H54 (cell line): ENCODE measurements around the gene SPPL2A.
"Not testable (repeated sequence)": the region's sequence is repeated elsewhere in the genome, so short reads cannot be mapped to it uniquely, and the experiment has no call there.

Experiments used
- DNase-seq: peaks from one replicate; pipeline ENCODE4 v3.0.0; 2011; ENCODE audit warnings: low spot score, mixed read lengths; ENCODE audit not compliant: insufficient read length
- FAIRE-seq: peaks from 3 replicates; lab custom pipeline; 2011; peaks lifted over from hg19 to GRCh38; lab: Jason Lieb, UNC
- POLR2A ChIP-seq: IDR thresholded peaks from 2 replicates; pipeline ENCODE4 v1.6.1; 2011; ENCODE audit warnings: low read depth, mild to moderate bottlenecking, low read length

The SPPL2A gene

DNA sequence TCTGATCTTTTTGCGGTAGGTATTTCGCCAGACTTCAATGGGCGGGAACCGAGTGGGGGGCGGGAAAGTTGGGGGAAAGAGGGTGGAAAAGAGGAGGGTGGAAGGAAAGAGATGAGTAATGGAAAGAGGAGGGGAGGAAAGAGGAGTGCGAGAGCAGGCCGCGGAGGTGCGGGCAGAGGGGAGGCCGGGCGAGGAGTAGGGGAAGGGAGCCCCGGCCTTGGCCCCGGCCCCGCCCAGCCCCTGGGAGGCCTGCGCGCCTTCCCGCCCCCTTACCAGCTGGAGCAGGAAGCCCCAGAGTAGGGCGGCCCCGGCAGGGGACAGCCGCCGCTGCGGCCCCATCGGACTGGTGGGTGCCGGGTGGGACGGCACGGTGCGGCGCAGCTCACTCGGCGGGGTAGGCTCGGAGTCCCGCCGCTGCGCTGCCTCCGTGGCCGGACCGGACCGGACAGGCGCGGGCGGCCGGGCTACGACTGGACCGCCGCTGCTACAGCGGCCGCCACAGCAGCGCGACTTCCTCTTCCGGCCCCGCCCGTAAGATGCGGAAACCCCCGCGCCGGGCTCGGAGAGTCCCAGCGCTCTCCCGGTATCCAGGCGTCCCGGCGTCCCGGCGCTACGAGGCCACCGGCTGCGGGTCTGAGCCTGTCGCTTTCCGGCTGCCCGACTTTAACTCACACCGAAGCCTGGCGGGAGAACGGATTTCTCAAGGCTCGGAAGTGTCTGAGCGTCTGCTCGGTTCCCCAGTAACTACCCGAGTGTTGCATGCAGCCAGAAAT, at the start of gene SPPL2A:
Gene SPPL2A (minus strand): TSS at position 512 of the 773 bp plus-strand sequence. CDS start 173 bp downstream, at position 339.
- TF ChIP-seq POLR2A, result peak; percentile 94
- FAIRE-seq (no peak), DNase-seq (peak; percentile 80)

- TF ChIP-seq POLR2A, result no peak
- DNase-seq (no peak), FAIRE-seq (no peak)
Observed at GRCh38 chr15:50814634-50815033, 49.1 kb upstream of the SPPL2A start.

GRCh38 chr15:50813865-50814264, 48.4 kb upstream of the SPPL2A start:
- TF ChIP-seq POLR2A, result no peak
- no peak for FAIRE-seq
- no peak for DNase-seq

GRCh38 chr15:50813089-50813488, 47.6 kb upstream of the SPPL2A start:
- DNase-seq (no peak), FAIRE-seq (no peak)
- TF ChIP-seq POLR2A, result no peak

DNA sequence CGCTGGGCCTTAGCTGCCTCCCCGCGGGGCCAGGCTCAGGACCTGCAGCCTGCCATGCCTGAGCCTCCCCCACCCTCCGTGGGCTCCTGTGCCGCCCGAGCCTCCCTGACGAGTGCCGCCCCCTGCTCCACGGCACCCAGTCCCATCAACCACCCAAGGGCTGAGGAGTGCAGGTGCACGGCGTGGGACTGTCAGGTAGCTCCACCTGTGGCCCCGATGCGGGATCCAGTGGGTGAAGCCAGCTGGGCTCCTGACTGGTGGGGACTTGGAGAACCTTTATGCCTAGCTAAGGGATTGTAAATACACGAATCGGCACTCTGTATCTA, 46.6 kb upstream of the SPPL2A start:
- FAIRE-seq, DNase-seq: not testable (repeated sequence)

GRCh38 chr15:50811461-50812180, 46.1 kb upstream of the SPPL2A start:
- FAIRE-seq, DNase-seq: not testable (repeated sequence)

GRCh38 chr15:50810128-50810527, 44.6 kb upstream of the SPPL2A start:
- DNase-seq, result no peak
- no peak for TF ChIP-seq POLR2A
- no peak for FAIRE-seq

DNA sequence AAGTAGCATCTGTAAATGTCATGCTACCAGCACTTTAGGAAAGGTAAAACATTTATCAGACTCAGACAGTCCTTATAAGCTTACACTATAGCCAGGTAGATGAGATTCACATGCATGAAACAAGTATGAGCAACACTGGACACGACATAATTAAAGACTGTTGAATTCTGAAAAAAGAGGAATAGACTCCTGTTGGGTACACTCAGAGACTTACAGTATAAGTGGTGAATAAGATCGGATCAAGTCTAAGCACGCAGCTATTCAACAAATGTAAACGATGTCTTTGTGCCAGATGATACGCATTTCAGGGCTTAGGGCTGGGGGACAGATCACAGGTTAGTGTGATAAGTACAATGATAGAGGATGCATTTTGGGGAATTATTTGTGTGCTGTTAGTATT, 43.2 kb upstream of the SPPL2A start:
- DNase-seq (no peak), FAIRE-seq (no peak)
- TF ChIP-seq POLR2A, result no peak

GRCh38 chr15:50803479-50804180, 38.1 kb upstream of the SPPL2A start:
- TF ChIP-seq POLR2A, result no peak
- DNase-seq, result no peak
- no peak for FAIRE-seq

GRCh38 chr15:50800715-50801114, 35.2 kb upstream of the SPPL2A start:
- TF ChIP-seq POLR2A, result no peak
- no peak for DNase-seq
- no peak for FAIRE-seq

- no peak for FAIRE-seq
- DNase-seq, result no peak
- TF ChIP-seq POLR2A, result no peak
Observed at GRCh38 chr15:50798684-50799083, 33.2 kb upstream of the SPPL2A start.

GRCh38 chr15:50797926-50798325, 32.4 kb upstream of the SPPL2A start:
- DNase-seq (no peak), FAIRE-seq (no peak)
- no peak for TF ChIP-seq POLR2A

DNA sequence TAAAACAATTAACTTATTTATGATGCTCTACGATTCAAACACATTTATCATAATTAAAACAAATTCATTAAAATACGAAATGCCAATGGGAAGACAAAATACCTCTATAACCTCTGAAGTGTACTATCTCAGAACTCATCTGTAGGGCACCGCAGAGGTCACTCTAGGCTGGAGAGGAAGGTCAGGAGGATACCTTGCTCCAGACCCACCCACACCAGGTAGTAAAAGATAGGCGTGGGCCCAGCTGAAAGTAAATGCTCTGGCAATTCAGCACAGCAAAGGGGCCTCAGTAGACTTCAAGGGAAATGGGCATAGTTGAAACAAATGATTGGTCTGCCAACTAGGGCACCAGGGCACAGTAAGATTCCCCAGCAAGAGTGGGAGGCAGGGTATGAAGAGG, 26.0 kb upstream of the SPPL2A start:
- DNase-seq (no peak), FAIRE-seq (no peak)
- no peak for TF ChIP-seq POLR2A

- no peak for TF ChIP-seq POLR2A
- DNase-seq (no peak), FAIRE-seq (no peak)
Observed at GRCh38 chr15:50790778-50791453, 25.4 kb upstream of the SPPL2A start.
